ENCODE data around the gene SERPINE2.

- TF ChIP-seq CTCF (IDR thresholded peaks at IDR 0.05) (no peak), POLR2A (IDR thresholded peaks at IDR 0.05) (no peak)
Observed at GRCh38 chr2:223949241-223949840, 89.7 kb downstream of the SERPINE2 start.

Data from heart left ventricle (tissue), 13 donors.